Measurements from ENCODE around the gene DNAH12. TPM values are rescaled to one million over a fixed set of nuclear protein-coding genes. Genes with fewer than 3 reads are reported as not detected.

The DNAH12 gene
- total RNA-seq, 4 donors from 2014 or later: under 0.01 to 0.03 TPM; not detected in 2

DNA sequence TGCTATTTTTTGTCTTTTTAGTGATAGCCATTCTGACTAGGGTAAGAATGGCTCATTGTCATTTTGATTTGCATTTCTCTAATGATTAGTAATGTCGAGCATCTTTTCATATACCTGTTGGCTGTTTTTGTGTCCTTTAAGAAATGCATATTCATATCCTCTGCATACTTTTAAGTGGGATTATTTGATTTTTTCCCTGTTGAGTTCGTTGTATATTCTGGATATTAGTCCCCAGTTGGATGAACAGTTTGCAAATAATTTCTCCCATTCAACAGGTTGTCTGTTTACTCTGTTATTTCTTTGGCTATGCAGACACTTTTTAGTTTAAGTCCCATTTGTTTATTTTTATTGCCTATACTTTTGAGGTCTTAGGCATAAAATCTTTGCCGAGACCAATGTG is 282.2 kb downstream of the DNAH12 start:
- Histone ChIP-seq H3K27me3 (no peaks in the 10 kb centered on the region), H3K27ac (no peak overlapping the region), H3K9me3 (no peaks in the 10 kb centered on the region), H3K4me3 (no peak overlapping the region), H3K4me1 (no peaks in the 10 kb centered on the region), H3K36me3 (peaks cover 0 to 100% (median 33%) of the 10 kb centered on the region in 3 donors)
- 88 to 92% methylated on average over 3 of the region's 3 CpGs for WGBS, 2 donors
- no peak for DNase-seq
- TF ChIP-seq, protein P1, sequence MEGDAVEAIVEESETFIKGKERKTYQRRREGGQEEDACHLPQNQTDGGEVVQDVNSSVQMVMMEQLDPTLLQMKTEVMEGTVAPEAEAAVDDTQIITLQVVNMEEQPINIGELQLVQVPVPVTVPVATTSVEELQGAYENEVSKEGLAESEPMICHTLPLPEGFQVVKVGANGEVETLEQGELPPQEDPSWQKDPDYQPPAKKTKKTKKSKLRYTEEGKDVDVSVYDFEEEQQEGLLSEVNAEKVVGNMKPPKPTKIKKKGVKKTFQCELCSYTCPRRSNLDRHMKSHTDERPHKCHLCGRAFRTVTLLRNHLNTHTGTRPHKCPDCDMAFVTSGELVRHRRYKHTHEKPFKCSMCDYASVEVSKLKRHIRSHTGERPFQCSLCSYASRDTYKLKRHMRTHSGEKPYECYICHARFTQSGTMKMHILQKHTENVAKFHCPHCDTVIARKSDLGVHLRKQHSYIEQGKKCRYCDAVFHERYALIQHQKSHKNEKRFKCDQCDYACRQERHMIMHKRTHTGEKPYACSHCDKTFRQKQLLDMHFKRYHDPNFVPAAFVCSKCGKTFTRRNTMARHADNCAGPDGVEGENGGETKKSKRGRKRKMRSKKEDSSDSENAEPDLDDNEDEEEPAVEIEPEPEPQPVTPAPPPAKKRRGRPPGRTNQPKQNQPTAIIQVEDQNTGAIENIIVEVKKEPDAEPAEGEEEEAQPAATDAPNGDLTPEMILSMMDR (IDR thresholded peaks at IDR 0.05): no peak
- no peak for TF ChIP-seq POLR2A (IDR thresholded peaks at IDR 0.05)
- intact Hi-C loops (cut with DNase I): no loop called here

DNA sequence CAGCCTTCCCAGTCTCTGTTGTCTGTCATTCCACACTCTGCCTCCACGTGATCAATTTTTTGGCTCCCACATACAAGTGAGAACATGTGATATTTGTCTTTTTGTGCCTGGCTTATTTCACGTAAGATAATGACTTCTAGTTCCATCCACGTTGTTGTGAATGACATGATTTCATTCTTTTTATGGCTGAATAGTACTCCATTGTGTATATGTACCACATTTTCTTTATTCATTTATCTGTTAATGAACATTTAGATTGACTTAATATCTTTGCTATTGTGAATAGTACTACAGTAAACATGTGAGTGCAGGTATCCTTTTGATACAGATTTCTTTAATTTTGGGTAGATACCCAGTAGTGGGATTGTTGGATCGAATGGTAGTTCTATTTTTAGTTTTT is 283.0 kb downstream of the DNAH12 start:
- 88 to 92% methylated on average over 4 of the region's 4 CpGs for WGBS, 2 donors
- TF ChIP-seq POLR2A (IDR thresholded peaks at IDR 0.05): no peak
- TF ChIP-seq, protein P1 (IDR thresholded peaks at IDR 0.05): no peak

DNA sequence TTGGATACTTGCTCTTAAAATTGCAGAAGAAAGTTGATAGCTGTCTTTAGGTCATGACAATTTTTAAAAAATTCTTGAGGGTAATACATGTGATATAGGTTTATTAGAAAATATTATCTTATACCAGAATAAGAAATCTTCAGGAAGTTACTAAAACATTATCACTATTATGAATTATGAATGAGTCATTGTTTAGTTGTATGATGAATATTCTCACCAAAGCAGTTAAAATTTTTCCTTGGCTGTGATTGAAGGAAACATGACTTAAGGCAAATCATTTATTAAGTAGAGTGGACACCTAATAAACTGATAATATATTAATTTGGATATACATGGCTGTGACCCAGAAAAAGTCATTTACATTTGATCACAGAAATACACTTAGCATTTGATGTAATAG is 286.5 kb downstream of the DNAH12 start:
- no peaks in the 10 kb centered on the region for H3K27me3 ChIP-seq
- intact Hi-C loops (cut with DNase I): no loop called here
- no peaks in the 10 kb centered on the region for H3K4me1 ChIP-seq
- TF ChIP-seq, protein P1 (IDR thresholded peaks at IDR 0.05): no peak
- no peak for TF ChIP-seq POLR2A (IDR thresholded peaks at IDR 0.05)
- no peaks in the 10 kb centered on the region for H3K9me3 ChIP-seq
- H3K27ac ChIP-seq: no peak overlapping the region
- no peak for DNase-seq
- peaks cover 0 to 88% (median 28%) of the 10 kb centered on the region in 3 donors for H3K36me3 ChIP-seq
- H3K4me3 ChIP-seq: no peak overlapping the region

More for the DNA sequence above, 283.0 kb downstream of the DNAH12 start:
- DNase-seq: no peak
- Histone ChIP-seq H3K9me3 (no peaks in the 10 kb centered on the region), H3K27me3 (no peaks in the 10 kb centered on the region), H3K27ac (no peak overlapping the region), H3K4me1 (no peaks in the 10 kb centered on the region), H3K4me3 (no peak overlapping the region), H3K36me3 (peaks cover 0 to 99% (median 33%) of the 10 kb centered on the region in 3 donors)
- intact Hi-C loops (cut with DNase I): no loop called here

DNA sequence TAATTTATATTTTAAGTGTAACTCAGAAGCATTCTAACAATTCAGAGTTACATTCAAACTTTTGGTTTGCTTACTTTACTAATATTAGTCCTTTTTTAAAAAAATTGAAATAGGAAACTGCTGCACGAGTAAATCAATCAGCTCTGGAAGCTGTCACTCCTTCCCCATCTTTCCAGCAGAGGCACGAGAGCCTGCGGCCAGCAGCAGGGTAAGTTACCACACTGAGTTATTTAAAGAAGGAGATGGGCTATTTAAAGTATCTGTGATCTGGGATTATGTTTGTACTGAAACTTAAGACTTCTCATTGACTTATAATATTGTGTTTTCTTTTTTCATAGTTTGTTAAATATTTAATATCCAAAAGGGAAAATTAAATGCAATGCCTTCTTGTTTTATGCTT is 287.3 kb downstream of the DNAH12 start:
- peaks cover 0 to 88% (median 28%) of the 10 kb centered on the region in 3 donors for H3K36me3 ChIP-seq
- no peak overlapping the region for H3K4me3 ChIP-seq
- intact Hi-C loops (cut with DNase I): no loop called here
- 76 to 78% methylated on average over 3 of the region's 3 CpGs for WGBS, 2 donors
- no peaks in the 10 kb centered on the region for H3K9me3 ChIP-seq
- H3K27ac ChIP-seq: no peak overlapping the region
- DNase-seq: no peak
- H3K27me3 ChIP-seq: no peaks in the 10 kb centered on the region
- TF ChIP-seq, protein P1 (IDR thresholded peaks at IDR 0.05): no peak
- no peak for TF ChIP-seq POLR2A (IDR thresholded peaks at IDR 0.05)
- no peaks in the 10 kb centered on the region for H3K4me1 ChIP-seq

DNA sequence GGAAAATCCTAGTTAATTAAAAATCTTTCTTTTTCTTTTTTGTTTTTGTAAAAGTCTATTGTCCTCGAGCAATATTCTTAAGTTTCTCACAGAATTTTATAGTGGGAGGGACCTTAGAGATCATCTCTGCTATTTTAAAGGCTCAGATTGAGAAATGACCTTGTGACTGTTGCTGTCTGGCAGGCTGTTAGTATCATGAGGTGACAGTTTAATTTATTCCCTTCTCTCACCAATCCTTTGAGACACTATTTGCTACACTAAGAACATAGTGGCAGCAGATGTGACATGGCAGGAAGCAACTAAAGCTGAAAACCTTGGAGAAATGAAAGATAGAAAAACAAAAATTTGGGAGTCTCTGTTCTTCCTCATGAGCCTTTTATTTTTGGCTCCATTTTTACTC is 291.7 kb downstream of the DNAH12 start:
- WGBS, 2 donors: 76 to 87% methylated on average over 1 of the region's 1 CpG
- Histone ChIP-seq H3K4me1 (no peaks in the 10 kb centered on the region), H3K4me3 (no peak overlapping the region), H3K36me3 (peaks cover 0 to 85% (median 10%) of the 10 kb centered on the region in 3 donors), H3K9me3 (no peaks in the 10 kb centered on the region), H3K27ac (no peak overlapping the region), H3K27me3 (no peaks in the 10 kb centered on the region)
- DNase-seq: no peak
- intact Hi-C loops (cut with DNase I): no loop called here
- TF ChIP-seq, protein P1 (IDR thresholded peaks at IDR 0.05): no peak
- TF ChIP-seq POLR2A (IDR thresholded peaks at IDR 0.05): no peak

Measured in esophagus squamous epithelium (tissue), 5 donors.